CD4-positive, alpha-beta T cell treated with Interferon gamma for 1 hour (primary cell): ENCODE measurements around the gene PKP4.
"Not testable (repeated sequence)": the region's sequence is repeated elsewhere in the genome, so short reads cannot be mapped to it uniquely, and the experiment has no call there.

Source experiments
- DNase-seq: peaks from one replicate; pipeline ENCODE4 v3.0.0-alpha.2; 2020

PKP4 gene

DNA sequence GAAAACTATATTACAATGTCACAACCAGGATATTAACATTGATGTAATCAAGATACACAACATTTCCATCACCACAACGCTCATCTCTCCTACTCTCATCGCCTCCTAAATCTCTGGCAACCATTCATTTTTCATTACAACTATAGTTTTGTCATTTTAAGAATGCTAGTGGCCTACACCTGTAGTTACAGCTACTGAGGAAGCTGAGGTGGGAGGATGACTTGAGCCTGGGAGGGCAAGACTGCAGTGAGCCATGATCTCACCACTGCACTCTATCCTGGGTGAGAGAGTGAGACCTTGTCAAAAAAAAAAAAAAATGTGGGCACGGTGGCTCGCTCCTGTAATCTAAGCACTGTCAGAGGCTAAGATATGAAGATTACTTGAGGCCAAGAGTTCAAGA lies 10.5 kb downstream of the PKP4 start:
- no peak for DNase-seq

GRCh38 chr2:158472829-158473228 lies 16.1 kb downstream of the PKP4 start:
- DNase-seq = not testable (repeated sequence)

GRCh38 chr2:158473300-158473699 lies 16.5 kb downstream of the PKP4 start:
- DNase-seq = not testable (repeated sequence)

DNA sequence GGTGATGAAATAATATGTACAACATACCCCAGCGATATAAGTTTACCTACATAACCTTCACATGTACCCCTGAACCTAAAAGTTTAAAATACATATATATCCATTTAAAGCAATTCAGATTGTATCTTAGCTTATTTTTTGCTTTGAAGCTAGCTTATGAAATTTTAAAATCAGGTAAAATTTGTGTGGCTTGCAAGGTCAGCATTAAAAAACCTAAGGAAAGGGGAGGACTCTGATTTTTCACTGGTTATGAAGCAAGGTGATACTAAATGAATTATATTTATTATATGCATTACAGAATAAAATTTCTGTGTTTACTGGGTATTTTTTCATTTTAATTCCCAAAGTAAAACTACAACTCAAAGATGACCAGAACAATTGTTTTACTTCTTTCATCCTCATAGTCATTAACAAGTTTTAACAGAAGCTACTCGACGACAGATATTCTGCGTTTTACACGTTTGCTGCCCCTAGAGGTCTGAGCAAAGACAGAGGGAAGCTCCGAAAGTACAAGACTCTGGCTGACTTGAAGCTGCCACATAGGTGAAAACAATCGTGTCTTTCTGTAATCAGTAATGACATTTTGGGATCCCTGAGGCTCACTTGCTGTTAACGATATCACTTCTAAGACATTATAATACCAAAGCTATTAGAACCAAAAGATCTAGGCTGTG lies 17.1 kb downstream of the PKP4 start:
- DNase-seq = no peak

- DNase-seq = not testable (repeated sequence)
Observed at GRCh38 chr2:158474526-158475011, 17.8 kb downstream of the PKP4 start.

DNA sequence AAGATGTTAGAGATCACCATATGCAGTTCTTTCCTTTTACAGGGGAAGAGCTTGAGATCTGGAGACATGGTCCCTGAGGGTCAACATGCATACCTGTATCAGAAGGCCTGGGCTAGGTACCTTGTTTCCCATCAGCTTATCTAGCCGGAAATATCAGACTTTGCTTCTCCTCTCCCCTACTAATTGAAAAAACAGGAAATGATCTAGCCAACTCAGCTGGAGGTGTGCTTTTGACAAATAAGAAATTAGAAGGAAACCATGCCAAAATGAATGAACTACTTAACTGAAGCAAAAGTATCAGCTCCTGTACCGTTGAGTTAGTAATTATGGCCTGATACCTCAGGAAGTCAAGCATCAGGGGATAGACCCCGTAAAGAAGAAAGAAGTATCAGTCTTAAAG lies 20.4 kb downstream of the PKP4 start:
- no peak for DNase-seq

DNA sequence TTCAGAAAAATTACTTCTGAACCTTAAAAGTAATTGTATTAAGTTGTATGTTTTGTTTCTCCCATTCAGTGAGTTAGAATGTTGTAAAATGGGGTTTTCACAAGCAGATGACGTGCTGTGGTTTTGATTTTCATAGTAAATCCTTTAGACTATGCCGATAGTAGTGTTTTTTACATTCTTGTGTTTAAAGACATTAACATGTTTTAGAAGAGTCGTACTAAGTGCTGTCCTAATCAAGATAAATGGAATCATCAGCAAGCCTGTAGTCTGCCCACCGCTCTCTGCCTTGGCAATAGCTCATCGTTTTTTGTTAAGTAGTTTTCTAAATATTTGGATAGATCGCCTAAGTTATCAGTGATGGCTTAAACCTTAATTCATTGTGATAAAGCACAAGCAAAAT lies 21.5 kb downstream of the PKP4 start:
- no peak for DNase-seq

- no peak for DNase-seq
Observed at GRCh38 chr2:158478816-158479215, 22.1 kb downstream of the PKP4 start.

DNA sequence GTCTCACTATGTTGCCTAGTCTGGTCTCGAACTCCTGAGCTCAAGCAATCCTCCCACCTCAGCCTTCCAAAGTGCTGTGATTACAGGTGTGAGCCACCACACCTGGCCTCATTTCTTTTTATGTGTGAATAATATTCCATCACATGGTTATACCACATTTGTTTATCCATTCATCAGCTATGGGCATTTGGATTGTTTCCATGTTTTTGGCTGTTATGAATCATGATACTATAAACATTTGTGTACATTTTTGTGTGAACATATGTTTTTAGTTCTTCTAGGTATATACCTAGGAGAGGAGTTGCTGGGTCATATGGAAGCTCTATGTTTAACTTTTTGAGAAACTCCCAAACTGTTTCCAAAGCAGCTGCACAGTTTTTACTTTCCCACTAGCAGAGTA lies 24.4 kb downstream of the PKP4 start:
- DNase-seq = no peak

DNA sequence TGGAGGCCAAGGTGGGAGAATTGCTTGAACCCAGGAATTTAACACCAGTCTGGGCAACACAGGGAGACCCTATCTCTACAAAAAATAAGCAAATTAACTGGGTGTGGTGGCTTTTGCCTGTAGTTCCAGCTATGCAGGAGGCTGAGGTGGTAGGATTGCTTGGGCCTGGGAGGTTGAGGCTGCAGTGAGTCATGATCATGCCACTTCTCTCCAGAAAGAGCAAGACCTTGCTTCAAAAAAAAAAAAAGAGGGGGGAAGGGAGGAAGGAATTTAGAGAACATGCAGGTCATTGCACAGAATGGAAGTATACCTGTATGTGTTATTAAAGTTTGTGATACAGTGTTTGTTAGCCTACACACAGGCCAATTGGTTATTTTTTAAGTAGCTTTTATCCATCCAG lies 25.8 kb downstream of the PKP4 start:
- DNase-seq = no peak

- no peak for DNase-seq
Observed at GRCh38 chr2:158484892-158485556, 28.3 kb downstream of the PKP4 start.

DNA sequence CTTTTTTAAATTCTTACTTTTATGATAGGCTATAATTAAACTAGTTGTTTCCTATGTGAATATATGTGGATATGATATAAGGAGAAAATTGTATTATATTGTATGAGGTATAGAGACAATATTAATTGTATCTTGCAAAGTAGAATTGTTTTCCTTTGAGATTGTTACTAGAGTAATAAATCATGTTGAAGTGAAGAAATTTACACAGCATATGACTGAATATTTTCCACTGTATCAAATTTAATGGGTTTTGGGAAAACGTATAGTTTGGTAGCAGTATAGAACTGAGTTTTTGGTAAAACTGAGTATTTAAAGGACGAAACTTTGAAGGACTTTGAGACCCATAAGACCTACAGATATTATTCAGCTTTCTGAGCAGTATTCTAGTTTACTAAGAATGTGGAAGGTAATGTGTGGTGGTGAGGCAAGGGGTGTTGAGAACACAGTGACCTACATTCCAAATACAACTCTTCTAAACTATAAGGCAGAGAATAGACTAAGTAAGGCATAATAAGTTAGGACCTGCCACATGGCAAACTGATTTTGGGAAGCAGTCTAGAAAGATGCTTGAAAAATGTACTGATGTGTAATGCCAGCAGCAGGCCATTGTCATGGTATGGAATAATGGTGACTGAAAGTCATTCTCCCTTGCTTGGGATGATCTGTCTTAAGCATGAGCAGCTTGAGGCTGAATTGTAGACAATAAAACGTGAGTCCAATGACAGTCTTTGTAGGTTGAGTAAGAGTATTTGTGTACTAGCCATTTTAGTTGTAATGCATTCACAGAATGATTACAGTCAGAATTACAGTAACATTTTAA lies 29.6 kb downstream of the PKP4 start:
- DNase-seq = no peak

- DNase-seq = no peak
Observed at GRCh38 chr2:158486970-158487325, 30.2 kb downstream of the PKP4 start.

- no peak for DNase-seq
Observed at GRCh38 chr2:158487419-158487818, 30.7 kb downstream of the PKP4 start.

- DNase-seq = no peak
Observed at GRCh38 chr2:158488442-158489216, 31.9 kb downstream of the PKP4 start.

GRCh38 chr2:158489366-158490112 lies 32.8 kb downstream of the PKP4 start:
- DNase-seq = no peak

DNA sequence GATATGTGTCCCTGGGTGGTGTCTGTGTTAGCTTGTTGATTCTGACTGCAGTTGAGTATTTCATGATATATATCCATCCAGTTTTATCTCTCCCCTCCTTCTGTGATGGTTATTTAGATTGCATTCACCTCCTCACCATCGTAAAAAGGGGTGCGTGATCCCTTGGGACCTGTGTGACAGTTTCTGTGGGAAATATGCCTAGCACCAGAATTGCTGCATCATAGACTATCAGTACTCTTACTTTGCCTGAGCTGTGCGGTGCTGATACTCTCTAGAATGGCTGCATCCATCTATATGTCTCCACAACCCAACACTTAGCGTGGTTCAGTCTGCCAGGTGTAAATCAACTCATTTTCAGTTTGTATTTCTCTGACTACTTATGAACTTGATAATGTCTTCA lies 34.3 kb downstream of the PKP4 start:
- DNase-seq = no peak

DNA sequence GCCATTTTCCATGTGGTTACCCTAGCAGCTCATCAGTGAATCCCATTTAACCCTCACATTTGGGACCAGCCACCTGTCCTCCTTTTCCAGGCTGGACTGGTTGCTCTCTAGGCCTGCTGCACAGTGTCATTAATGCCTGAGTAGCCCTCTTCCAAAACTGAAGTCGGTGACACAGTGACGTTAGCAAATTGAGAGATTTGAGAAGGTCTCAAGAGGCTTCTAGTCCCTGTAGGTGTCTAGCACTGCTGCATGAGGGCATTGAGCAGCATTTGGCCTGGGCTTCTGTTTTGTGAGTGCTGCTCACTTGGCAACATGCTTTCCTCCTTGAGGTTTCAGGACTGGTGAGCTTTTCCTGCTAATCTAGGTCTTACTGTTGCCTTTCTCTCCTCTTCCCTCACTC lies 36.7 kb downstream of the PKP4 start:
- no peak for DNase-seq

DNA sequence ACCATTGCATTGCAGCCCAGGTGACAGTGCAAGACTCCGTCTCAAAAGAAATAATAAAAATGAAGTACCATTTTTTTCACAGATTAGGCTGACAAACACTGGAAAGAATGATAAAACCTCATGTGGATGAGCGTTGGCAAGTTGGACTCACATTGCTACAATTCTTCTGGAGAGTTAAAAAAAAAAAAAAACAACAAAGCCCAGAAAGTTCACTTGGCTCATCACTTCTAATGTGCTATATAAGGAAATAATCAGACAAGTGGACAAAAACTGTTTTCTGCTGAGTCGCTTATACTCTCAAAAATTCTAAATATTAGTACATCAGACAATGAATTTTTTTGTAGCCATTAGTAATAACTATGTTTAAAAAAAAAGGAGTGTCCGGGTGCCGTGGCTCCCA lies 38.4 kb downstream of the PKP4 start:
- no peak for DNase-seq

DNA sequence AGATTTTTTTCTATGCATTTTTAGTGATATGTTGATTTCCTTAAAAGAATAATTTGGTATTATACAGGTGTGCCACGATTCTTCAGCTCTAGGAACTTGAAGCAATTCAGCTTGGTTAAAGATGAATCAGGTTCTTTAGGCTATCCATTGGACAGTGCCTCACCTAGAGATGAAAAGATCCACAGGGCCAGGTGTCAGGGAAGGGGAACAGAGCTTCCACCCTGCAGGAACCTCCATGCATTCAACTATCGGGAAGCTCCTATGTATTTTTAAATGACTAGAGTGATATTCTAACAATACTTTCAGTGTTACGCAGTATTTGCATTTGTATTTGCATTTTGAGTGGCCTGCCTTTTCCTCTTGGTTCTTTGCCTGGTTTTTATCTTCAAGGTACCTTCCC lies 40.2 kb downstream of the PKP4 start:
- DNase-seq = no peak

- no peak for DNase-seq
Observed at GRCh38 chr2:158497486-158497885, 40.7 kb downstream of the PKP4 start.

GRCh38 chr2:158498043-158498748 lies 41.4 kb downstream of the PKP4 start:
- no peak for DNase-seq
